ENCODE data around the gene NPPB.

- no peak for TF ChIP-seq NFIC (IDR thresholded peaks at IDR 0.05)
- TF ChIP-seq EP300 (IDR thresholded peaks at IDR 0.05; ENCODE audit: borderline replicate concordance), result no peak
- no peak for TF ChIP-seq FOXM1 (IDR thresholded peaks at IDR 0.05; ENCODE audit: borderline replicate concordance, low read depth)
- TF ChIP-seq, protein P1, sequence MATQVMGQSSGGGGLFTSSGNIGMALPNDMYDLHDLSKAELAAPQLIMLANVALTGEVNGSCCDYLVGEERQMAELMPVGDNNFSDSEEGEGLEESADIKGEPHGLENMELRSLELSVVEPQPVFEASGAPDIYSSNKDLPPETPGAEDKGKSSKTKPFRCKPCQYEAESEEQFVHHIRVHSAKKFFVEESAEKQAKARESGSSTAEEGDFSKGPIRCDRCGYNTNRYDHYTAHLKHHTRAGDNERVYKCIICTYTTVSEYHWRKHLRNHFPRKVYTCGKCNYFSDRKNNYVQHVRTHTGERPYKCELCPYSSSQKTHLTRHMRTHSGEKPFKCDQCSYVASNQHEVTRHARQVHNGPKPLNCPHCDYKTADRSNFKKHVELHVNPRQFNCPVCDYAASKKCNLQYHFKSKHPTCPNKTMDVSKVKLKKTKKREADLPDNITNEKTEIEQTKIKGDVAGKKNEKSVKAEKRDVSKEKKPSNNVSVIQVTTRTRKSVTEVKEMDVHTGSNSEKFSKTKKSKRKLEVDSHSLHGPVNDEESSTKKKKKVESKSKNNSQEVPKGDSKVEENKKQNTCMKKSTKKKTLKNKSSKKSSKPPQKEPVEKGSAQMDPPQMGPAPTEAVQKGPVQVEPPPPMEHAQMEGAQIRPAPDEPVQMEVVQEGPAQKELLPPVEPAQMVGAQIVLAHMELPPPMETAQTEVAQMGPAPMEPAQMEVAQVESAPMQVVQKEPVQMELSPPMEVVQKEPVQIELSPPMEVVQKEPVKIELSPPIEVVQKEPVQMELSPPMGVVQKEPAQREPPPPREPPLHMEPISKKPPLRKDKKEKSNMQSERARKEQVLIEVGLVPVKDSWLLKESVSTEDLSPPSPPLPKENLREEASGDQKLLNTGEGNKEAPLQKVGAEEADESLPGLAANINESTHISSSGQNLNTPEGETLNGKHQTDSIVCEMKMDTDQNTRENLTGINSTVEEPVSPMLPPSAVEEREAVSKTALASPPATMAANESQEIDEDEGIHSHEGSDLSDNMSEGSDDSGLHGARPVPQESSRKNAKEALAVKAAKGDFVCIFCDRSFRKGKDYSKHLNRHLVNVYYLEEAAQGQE (IDR thresholded peaks at IDR 0.05; ENCODE audit: low read depth), result no peak
- TF ChIP-seq, protein P2, sequence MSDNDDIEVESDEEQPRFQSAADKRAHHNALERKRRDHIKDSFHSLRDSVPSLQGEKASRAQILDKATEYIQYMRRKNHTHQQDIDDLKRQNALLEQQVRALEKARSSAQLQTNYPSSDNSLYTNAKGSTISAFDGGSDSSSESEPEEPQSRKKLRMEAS (IDR thresholded peaks at IDR 0.05), result no peak
- TF ChIP-seq RAD21 (IDR thresholded peaks at IDR 0.05; ENCODE audit: low read depth), result no peak
- TF ChIP-seq CREB1 (IDR thresholded peaks at IDR 0.05; ENCODE audit: low read depth), result no peak
- TF ChIP-seq, protein P3, sequence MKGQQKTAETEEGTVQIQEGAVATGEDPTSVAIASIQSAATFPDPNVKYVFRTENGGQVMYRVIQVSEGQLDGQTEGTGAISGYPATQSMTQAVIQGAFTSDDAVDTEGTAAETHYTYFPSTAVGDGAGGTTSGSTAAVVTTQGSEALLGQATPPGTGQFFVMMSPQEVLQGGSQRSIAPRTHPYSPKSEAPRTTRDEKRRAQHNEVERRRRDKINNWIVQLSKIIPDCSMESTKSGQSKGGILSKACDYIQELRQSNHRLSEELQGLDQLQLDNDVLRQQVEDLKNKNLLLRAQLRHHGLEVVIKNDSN (IDR thresholded peaks at IDR 0.05), result no peak
- no peak for TF ChIP-seq TAF1 (IDR thresholded peaks at IDR 0.05; ENCODE audit: low read depth)
- TF ChIP-seq CEBPB (IDR thresholded peaks at IDR 0.05), result no peak
- TF ChIP-seq YY1 (IDR thresholded peaks at IDR 0.05; ENCODE audit: low read depth), result no peak
- no peak for TF ChIP-seq ZBTB7A (IDR thresholded peaks at IDR 0.05; ENCODE audit: low read depth)
- TF ChIP-seq EGR1 (IDR thresholded peaks at IDR 0.05), result no peak
- no peak for TF ChIP-seq TEAD4 (IDR thresholded peaks at IDR 0.05)
Observed at GRCh38 chr1:11823366-11824137, 35.2 kb downstream of the NPPB start.
